GM19452 (cell line): Measurements from ENCODE around the gene LAMA3.

Source experiments
- ATAC-seq: cut with Tn5 transposase; IDR thresholded peaks from one replicate; pipeline ENCODE4 v1.9.1; 2021; ENCODE audit not compliant: unreplicated experiment

Gene LAMA3

GRCh38 chr18:23889907-23890306 lies 200.7 kb downstream of the LAMA3 start:
- no peak for ATAC-seq

GRCh38 chr18:23890589-23890988 lies 201.3 kb downstream of the LAMA3 start:
- ATAC-seq: no peak

- ATAC-seq: no peak
Measured at GRCh38 chr18:23893653-23894052, 204.4 kb downstream of the LAMA3 start.

GRCh38 chr18:23894661-23895175 lies 205.5 kb downstream of the LAMA3 start:
- ATAC-seq: no peak

DNA sequence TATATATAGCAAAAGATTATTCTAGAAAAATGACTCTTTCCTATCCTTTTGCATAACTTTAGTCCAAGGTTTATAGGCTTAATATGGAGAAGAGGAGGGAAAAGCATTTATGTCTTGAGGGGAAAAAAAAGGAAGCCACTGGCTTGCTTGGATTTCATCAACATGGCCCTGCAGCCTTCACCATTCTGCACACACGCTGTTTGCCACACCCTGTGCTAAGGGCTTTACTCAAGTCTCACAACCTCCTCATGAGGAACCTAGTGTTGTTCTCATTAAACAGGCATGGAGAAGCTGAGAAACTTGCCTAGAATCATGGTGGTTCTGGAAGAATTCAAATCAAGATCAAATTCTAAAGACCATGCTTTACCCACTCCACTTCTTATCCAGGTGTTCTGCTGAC lies 208.0 kb downstream of the LAMA3 start:
- ATAC-seq: no peak

- ATAC-seq: no peak
Measured at GRCh38 chr18:23897733-23898132, 208.5 kb downstream of the LAMA3 start.

GRCh38 chr18:23900994-23901393 lies 211.7 kb downstream of the LAMA3 start:
- no peak for ATAC-seq

DNA sequence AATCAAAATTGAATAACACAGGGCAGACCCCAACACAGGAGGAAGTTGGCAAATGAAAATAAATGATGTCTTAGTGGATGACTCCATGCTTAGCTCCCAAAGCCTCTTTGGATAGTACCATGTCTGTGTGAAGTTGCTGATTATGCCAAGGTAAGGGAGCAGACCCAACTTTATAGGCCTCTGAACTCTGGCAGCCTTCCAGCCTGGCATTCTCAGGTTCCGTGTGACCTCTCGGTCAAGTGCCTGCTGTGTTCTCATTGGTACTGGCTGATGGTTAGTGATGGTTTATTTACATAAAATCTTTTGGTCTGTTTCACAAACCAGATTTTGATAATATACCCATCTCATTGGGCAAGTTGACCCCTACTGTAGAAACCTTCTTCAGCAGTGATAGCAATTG lies 213.1 kb downstream of the LAMA3 start:
- no peak for ATAC-seq

DNA sequence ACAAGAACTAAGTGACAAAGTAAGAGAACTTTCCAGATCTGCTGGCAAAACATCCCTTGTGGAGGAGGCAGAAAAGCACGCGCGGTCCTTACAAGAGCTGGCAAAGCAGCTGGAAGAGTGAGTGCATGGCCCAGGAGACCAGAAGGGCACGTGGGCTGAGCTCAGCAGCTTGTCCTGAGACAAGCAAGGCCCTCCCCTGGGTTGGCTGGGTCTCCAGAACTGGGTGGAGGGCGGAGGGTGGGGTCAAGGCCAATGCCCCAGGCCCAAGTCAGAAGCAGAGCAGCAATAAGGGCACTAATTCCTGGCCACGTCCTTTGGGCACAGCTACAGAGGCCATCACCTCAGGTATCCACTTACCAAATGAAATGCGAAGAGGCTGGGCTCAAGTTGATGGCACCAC lies 214.7 kb downstream of the LAMA3 start:
- no peak for ATAC-seq

- no peak for ATAC-seq
Measured at GRCh38 chr18:23906658-23907057, 217.4 kb downstream of the LAMA3 start.

GRCh38 chr18:23908827-23909226 lies 219.6 kb downstream of the LAMA3 start:
- ATAC-seq: peak; percentile 86

- no peak for ATAC-seq
Measured at GRCh38 chr18:23910032-23910431, 220.8 kb downstream of the LAMA3 start.

DNA sequence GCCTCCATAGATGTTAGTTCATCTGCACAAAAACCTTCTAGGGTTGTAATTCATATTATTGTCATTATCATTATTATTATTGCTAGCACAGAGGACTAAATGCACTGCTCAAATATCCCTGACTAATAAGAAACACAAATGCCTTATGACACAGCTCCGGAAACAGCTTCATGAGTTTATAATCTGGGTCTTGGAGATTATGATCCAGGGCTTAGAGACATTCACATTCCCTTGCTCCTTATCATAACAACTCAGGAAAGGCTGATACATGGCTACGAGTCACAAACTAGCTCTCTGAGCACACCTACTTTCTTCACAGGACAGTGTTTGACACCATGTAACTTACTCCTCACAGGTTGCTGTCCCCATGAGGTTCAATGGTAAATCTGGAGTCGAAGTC lies 223.1 kb downstream of the LAMA3 start:
- ATAC-seq: no peak

DNA sequence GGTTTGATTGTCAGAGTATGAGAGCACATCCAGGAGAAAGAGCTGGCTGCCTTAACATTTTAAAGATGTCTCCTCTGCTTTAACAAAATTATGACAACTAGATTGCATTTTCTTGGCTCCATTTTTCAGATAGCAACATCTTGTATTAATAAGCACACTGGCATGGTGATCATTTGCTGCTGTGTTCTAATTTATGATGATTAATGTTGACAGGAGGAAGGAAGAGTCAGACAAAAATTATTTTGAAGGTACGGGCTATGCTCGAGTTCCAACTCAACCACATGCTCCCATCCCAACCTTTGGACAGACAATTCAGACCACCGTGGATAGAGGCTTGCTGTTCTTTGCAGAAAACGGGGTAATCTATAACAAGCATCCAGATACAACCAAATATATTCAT lies 227.1 kb downstream of the LAMA3 start:
- ATAC-seq: no peak

DNA sequence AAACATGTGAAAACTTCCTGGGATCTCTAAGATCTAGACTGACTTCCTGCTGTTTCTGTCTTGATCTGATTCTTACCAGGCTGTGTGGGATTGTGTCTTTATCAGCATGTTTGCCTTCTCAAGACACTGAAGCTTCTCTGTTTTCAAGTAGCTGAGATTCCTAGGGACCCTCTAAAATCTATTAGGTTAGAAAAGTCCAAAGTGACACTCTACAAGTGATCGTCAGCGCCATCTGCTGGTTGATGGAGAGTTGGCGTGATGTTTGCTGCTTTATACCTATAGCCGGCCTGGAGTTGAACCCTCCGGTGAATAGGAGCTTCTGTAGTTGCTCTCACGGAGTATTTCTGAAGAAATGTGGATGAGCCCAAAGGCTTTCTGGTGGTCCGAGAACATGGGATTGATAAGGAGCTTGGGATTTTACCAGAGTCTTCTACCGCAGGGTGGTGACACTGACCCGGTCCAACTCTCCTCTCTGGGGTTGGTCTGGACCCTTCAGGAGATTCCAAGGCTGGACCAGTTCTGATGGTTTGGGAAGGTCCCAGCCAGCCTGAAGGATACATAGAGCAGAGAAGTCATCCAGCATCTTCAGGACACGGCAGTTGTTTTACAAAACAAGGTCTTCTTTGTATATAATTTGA lies 229.3 kb downstream of the LAMA3 start:
- no peak for ATAC-seq

GRCh38 chr18:23920054-23920453 lies 230.8 kb downstream of the LAMA3 start:
- no peak for ATAC-seq

DNA sequence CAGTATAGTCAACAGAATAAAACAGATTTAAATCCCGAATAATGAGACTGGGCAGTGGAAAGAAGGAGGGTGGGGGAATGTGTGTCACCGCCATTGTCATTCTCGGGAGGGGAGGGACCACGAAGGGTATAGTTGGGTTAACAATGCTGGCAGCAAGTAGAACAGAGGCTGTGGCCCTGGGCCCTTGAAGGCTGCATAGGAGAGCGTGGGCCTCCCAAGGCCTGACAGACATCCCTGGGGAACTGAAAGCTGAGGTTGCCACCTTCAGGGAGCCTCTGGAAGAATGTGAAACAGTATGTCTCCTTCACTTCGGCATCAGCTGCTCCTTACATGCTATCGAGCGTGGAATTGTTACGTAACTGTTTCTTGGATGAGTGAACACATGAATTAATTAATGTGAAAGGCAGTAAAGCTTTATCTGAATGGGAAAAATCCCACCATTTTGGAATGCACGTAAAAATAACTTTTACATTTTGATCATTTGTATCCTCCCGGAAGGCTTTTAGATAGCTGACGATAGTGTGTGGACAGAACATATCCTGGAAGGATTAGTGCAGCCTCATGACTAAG lies 232.5 kb downstream of the LAMA3 start:
- no peak for ATAC-seq

- no peak for ATAC-seq
Measured at GRCh38 chr18:23922939-23923338, 233.7 kb downstream of the LAMA3 start.

GRCh38 chr18:23924813-23925212 lies 235.6 kb downstream of the LAMA3 start:
- ATAC-seq: no peak

DNA sequence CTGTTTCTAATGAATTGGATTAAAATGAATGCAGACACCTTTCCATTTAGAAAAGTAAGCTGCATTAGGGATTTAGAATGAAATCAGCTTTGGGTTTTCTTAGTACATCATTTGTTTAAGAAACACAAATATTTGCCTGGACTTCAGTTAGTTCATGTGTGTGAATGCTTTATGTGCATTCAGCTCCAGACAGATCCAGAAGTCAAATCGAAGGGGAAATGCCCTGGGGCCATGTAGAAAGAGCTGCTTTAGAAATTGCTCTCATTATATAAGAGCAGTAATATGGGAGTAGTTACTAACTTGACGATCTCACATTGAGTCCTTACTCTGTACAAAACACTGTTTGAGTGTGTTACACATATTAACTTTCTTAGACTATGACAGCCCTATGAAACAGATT lies 237.3 kb downstream of the LAMA3 start:
- ATAC-seq: no peak

GRCh38 chr18:23927821-23928746 lies 238.8 kb downstream of the LAMA3 start:
- no peak for ATAC-seq
